HG03159 (cell line): ENCODE measurements around the gene KMT5C.

ENCODE experiments used
- ATAC-seq: cut with Tn5 transposase; IDR thresholded peaks from one replicate; pipeline ENCODE4 v1.9.1; 2021; ENCODE audit warnings: mild to moderate bottlenecking, moderate library complexity; ENCODE audit not compliant: unreplicated experiment

Gene KMT5C

GRCh38 chr19:55365245-55365644 is 25.6 kb downstream of the KMT5C start:
- no peak for ATAC-seq

DNA sequence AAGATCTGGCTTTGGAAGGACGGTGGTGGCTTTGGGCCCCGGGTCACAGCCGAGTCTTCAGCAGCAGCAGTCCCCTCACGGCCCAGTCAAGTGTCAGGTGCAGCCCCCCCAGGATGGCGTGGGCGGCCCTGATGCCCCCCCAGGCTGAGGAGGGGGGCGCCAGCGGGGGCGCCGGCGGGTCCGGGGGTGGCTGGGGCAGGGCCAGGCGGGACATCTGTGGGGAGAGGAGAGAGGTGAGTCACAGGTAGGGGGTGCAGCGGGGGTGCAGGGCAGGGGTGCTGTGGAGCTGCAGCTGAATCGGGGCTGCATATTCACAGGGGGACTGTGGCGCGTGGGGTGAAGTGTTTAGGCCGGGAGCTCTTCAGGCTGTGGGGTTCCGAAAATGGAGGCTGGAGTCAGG is 26.3 kb downstream of the KMT5C start:
- no peak for ATAC-seq

DNA sequence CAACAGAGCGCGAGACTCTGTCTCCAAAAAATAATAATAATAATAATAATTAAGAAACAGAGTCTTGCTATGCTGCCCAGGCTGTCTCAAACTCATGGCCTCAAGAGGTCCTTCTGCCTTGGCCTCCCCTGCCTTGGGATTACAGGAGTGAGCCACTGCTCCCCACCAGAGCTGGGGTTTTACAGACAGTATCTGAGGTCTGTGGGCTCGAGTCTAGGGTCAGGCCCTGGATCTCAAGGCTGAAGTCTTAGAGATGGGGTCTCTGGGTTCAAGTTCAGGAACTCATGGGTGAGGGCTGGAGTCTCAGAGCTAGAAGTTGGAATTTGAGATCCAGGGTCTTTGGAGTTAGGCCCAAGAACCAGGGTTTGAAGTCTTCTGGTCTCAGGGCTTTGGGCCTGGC is 27.1 kb downstream of the KMT5C start:
- no peak for ATAC-seq

GRCh38 chr19:55368106-55368505 is 28.4 kb downstream of the KMT5C start:
- no peak for ATAC-seq

DNA sequence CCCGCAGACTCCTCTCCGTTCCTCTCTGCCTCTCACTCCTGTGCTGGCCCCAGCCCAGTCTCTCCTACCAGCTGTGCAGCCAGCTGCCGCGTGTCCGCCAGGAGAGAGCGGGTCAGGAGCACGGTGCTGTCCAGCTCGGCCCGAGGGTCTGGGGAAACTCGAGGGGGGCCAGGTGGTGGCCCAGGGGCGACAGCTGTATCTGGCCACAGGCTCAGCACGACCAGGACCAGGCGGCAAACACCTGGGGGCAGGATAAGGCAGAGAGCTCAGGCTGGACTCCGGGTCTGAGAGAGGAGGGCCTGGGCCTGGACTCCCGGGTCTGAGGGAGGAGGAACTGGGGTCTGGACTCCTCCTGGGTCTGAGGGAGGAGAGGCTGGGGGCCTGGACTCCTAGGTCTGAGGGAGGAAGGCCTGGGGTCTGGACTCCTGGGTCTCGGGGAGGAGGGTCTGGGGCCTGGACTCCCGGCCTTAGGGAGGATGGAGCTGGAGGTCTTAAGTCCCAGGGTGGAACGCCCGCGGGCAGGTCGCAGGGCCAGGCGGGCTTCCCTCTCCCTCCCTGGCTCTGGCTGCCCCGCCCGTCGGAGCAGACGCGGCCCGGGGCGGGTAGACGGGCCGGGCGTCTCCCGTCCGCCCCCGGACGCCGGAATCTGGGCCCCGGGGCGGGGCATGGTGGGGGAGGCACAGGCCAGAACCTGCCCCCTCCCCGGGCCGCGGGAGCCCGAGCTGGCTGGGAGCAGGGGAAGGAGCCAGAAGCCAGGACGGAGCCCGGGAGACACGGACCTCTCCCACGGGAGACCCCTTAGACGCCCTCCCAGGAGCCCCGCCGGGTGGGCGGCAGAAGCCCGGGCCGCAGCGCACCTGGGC is 29.3 kb downstream of the KMT5C start:
- no peak for ATAC-seq

DNA sequence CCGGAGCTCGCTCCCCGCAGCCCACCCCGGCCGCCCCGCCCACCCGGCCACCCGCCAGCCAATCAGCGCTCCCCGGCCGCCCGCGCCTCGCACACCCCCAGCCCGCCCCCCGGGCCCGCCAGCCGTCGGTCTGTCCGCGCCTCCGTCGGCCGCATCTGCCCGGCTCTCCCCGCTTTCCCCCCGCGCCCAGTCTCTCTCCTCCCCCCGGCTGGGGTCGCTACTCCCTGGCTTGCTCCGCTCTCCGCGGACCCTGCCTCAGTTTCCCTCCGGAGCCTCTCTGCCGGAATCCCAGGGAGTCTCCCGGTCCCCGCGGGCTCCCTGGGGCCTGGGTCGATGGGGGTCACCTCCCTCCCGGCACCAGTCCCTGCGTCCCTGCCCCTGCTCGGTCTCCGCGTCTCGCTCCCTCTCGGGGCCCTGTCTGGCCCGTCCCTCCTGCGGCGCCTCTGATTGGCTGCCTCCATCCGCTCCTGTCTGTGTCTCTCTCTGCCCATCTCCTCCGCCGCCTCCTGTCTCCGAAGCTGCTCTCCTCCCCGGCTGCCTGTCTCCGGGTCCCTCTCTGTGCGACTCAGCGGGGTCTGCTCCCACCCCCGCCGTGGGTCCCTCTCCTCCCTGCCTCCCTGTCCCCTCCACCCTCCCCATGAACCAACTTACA is 30.1 kb downstream of the KMT5C start:
- no peak for ATAC-seq

DNA sequence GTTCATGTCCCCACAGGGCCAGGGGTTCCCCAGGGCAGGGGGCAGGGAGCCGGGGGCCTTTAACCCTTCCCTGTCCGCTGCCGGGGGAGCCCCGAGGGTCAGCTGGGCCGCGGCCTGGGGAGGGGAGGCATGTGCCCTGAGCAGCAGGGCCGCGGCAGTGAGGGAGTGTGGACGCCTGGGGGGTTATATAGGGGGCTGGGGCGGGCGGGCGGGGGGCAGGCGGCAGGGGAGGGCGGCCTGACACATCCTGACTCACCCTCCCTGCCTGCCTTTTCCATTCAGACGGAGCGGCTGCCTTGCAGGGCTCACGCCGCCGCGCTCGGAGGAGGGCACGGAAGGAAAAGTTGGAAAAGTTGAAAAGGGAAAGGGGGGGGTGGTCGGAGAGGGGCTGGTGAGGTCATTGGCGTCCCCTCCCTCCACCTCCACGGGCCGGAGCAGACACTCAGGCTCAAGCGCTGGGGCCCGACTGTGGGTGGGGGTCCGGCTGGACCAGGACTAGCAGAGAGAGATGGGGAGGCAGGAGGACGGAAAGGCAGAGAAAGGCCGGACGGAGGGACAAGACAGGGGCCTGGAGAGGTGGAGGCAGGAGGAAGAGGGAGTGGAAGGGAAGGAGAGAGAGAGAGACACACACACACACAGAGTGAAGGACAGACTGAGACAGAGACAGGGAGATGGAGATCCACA is 30.8 kb downstream of the KMT5C start, which contains the start of gene IL11:
TSS of gene IL11 (minus strand) at position 159 of the 684 bp plus-strand sequence. CDS start at position 6, 153 bp downstream.
- ATAC-seq = no peak

DNA sequence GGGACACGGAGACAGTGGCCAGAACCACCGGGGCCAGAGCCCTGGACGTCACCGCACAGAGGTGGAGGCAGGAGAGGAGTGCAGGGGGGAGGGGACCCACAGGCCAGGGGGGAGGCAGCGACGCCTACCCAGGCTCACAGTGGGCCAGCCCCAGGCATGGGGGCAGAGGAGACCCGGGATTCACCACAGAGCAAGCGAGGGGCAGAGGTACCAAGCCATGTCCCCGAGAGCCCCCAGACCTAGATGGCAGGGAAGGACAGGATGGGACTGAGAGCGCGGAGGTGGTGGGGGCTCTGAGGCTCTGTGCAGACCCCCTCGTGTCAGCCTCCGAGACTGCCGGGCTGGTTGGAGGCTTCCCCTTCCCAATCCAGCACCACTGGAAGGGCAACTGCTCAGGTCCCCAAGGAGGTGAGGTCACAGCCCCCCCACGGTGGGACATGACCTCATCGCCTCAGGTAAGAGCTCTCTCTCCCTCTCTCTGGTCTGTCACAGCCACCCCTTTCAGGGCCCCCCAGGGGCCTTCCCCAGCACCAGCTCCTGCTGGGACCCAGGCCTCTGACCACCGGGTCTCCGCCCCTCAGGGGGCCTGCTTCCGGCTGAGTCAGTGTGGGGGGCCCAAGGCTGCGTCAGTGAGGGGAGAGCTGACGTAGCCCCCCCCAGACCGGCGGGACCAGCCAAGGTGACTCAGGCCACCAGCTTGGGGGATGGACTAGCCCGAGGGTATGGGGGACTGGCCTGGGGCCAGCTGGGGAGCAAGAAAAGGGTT is 32.8 kb downstream of the KMT5C start:
- ATAC-seq = no peak

DNA sequence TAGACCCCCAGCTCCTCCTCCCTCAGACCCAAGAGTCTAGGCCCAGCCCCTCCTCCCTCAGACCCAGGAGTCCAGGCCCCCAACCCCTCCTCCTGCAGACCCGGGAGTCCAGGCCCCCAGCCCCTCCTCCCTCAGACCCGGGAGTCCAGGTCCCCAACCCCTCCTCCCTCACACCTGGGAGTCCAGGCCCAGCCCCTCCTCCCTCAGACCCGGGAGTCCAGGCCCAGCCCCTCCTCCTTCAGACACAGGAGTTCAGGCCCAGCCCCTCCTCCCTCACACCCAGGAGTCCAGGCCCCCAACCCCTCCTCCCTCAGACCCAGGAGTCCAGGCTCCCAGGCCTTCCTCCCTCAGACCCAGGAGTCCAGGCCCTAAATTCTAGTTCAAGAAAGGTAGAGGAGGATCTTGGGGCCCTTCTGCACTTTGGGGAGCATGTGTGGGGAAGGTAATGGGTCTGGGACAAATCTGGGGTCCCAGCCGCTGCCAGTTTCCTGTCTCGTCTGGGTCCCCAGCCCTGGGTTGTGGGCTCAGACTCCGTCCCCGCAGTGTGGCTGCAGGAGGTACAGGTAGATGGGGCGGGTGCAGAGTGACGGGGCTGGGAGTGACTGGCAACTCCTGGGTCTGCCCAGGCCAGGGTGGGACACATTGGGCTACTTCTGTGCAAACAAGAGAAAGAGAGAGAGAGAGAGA is 33.8 kb downstream of the KMT5C start:
- no peak for ATAC-seq

- ATAC-seq = no peak
These were observed 34.5 kb downstream of the KMT5C start for GRCh38 chr19:55373993-55374757.

GRCh38 chr19:55376241-55376933 is 36.7 kb downstream of the KMT5C start, which contains the start of gene TMEM190:
Gene TMEM190 (plus strand): TSS chr19:55376826. CDS start chr19:55376854, 28 bp downstream.
- no peak for ATAC-seq

DNA sequence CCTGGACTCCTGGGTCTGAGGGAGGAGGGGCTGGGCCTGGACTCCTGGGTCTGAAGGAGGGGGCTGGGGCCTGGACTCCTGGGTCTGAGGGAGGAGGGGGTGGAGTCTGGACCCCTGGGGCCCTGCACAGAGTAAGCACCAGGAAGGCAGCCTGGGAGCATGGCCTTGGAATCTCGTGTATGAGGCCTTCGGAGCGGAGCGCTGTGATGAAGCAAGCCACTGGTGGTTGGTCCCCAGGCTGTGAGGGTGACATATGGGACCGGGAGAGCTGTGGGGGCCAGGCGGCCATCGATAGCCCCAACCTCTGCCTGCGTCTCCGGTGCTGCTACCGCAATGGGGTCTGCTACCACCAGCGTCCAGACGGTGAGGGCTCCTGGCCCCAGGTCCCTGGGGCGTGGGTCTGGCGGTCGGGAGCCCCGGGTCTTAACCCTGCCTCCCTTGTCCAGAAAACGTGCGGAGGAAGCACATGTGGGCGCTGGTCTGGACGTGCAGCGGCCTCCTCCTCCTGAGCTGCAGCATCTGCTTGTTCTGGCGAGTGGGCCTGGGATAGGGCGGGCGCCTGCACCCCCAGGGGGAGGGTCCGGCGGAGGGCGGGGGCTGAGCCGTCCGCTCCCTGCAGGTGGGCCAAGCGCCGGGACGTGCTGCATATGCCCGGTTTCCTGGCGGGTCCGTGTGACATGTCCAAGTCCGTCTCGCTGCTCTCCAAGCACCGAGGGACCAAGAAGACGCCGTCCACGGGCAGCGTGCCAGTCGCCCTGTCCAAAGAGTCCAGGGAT is 37.9 kb downstream of the KMT5C start:
- no peak for ATAC-seq

- ATAC-seq = no peak
These were observed 39.5 kb downstream of the KMT5C start for GRCh38 chr19:55379174-55379573.

- no peak for ATAC-seq
These were observed 42.3 kb downstream of the KMT5C start for GRCh38 chr19:55382013-55382412.

DNA sequence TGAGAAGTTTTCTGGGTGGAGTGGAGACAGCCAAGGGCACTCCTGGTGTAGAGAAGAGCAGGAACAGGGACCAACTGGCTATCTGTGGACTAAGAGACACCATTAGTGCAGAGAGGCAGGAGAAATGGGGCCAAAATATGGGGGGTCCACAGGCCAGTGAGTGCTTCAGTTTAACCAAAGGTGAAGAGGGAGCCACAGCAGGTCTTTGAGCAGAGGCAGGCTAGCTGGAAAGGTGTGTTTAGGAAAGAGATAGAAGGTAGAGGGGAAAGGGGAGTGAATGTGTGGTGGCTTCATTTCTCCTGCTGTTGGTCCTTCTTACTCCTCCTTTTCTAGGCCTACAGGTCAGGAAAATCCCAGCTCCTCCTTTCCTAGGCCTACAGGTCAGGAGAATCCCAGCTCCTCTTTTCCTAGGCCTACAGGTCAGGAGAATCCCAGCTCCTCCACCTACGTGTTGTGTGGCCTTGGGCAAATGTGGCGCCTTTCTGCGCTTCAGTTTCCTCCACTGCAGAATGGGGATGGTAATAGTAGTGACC is 42.9 kb downstream of the KMT5C start:
- no peak for ATAC-seq

- no peak for ATAC-seq
These were observed 43.8 kb downstream of the KMT5C start for GRCh38 chr19:55383279-55384130.
